ENCODE measurements around the gene PTCH2. TPM values are rescaled to one million over a fixed set of nuclear protein-coding genes. Genes with fewer than 3 reads are reported as not detected.

Gene PTCH2
- 0.36 and 0.57 TPM in 2 replicates for total RNA-seq (ENCODE audit: low replicate concordance)

GRCh38 chr1:44842862-44843655, at the start of gene PTCH2:
Gene PTCH2, minus strand, starts transcription at chr1:44843253. Its CDS starts 321 bp downstream, at chr1:44842932.
- TF ChIP-seq CTCF (IDR thresholded peaks at IDR 0.05; ENCODE audit: insufficient read depth, low read length) = no peak
- peak within 1 kb of the TSS; percentile 67 for H3K4me3 ChIP-seq (ENCODE audit: low read depth, low read length)
- DNase-seq (ENCODE audit: low read depth) = peak; percentile 50

- H3K4me3 ChIP-seq (ENCODE audit: low read depth, low read length) = no peak overlapping the region
- no peak for DNase-seq (ENCODE audit: low read depth)
- TF ChIP-seq CTCF (IDR thresholded peaks at IDR 0.05; ENCODE audit: insufficient read depth, low read length) = no peak
Measured at GRCh38 chr1:44890007-44890406, 47.0 kb upstream of the PTCH2 start.

- DNase-seq (ENCODE audit: low read depth) = no peak
- no peak for TF ChIP-seq CTCF (IDR thresholded peaks at IDR 0.05; ENCODE audit: insufficient read depth, low read length)
- H3K4me3 ChIP-seq (ENCODE audit: low read depth, low read length) = no peak overlapping the region
Measured at GRCh38 chr1:44885406-44885805, 42.4 kb upstream of the PTCH2 start.

- DNase-seq (ENCODE audit: low read depth) = peak; percentile 62
- TF ChIP-seq CTCF (IDR thresholded peaks at IDR 0.05; ENCODE audit: insufficient read depth, low read length) = no peak
- no peak overlapping the region for H3K4me3 ChIP-seq (ENCODE audit: low read depth, low read length)
Measured at GRCh38 chr1:44884746-44885145, 41.7 kb upstream of the PTCH2 start.

- H3K4me3 ChIP-seq (ENCODE audit: low read depth, low read length) = no peak overlapping the region
- TF ChIP-seq CTCF (IDR thresholded peaks at IDR 0.05; ENCODE audit: insufficient read depth, low read length) = no peak
- peak; percentile 89 for DNase-seq (ENCODE audit: low read depth)
Measured at GRCh38 chr1:44881011-44881632, 38.1 kb upstream of the PTCH2 start.

- TF ChIP-seq CTCF (IDR thresholded peaks at IDR 0.05; ENCODE audit: insufficient read depth, low read length) = no peak
- no peak for DNase-seq (ENCODE audit: low read depth)
- no peak overlapping the region for H3K4me3 ChIP-seq (ENCODE audit: low read depth, low read length)
Measured at GRCh38 chr1:44874155-44874554, 31.1 kb upstream of the PTCH2 start.

Measured in fibroblast of the aortic adventitia (primary cell).